H1 (cell line): ENCODE results near the gene GPR61. TPM values are rescaled to one million over a fixed set of nuclear protein-coding genes. Genes with fewer than 3 reads are reported as not detected.

Source experiments
- polyA plus RNA-seq, 7 experiments: library from polyadenylated mRNA; depleted of rRNA in 3 of 7; stranded (reverse) in 5 of 7; unstranded in 2 of 7; fragments of >200 nt in 5 of 7; fragments of 200-250 nt in 2 of 7; gene quantifications; 1 replicate in 5 of 7; 2 replicates in 1 of 7; 4 replicates in 1 of 7; pipeline versions ENCODE4 v1.2.1 to v1.2.3, GENCODE V29; 2011 to 2013; ENCODE audit warnings: missing spikeins in 2 of 7, mixed read lengths in 2 of 7
- small RNA-seq: library from polyadenylated mRNA; stranded (forward); fragments of <200 nt; extraction: miRNeasy Mini kit (QIAGEN cat#:217004); gene quantifications from one replicate; pipeline ENCODE3, GENCODE V24; 2013; ENCODE audit not compliant: insufficient read depth
- total RNA-seq: library from RNA; stranded (reverse); fragmentation: NEBNext Ultra II Directional; extraction: Animal tissue kit (Norgen Biotek cat#: 25700); gene quantifications from 2 replicates; pipeline ENCODE4 v1.2.1, GENCODE V29; 2021

GPR61 gene
- total and polyA plus RNA-seq, 2 of the 8 experiments (the other 6 are each of a cell fraction or from before 2014, with no cell fraction given): 0.41 to 0.53 TPM

Small RNAs within 50 kb of the gene (small RNA-seq; reads per million reads assigned to genes)
- not detected for gene RNU6V

Other genes with a start within 250 kb of the GPR61 start
- 0.30 TPM in 1 of 2 replicates, not detected in the other for gene MYBPHL, start 232.9 kb upstream of the GPR61 start, total RNA-seq
- gene MYBPHL, start 232.9 kb upstream of the GPR61 start, polyA plus RNA-seq (2011; rRNA removed): 0.24 and 0.58 TPM in 2 replicates
- 67.4 and 69.6 TPM in 2 replicates for gene SORT1, start 142.0 kb upstream of the GPR61 start, total RNA-seq
- 15.3 and 18.7 TPM in 2 replicates for gene SORT1, start 142.0 kb upstream of the GPR61 start, polyA plus RNA-seq (2011; rRNA removed)
- gene PSMA5, start 113.4 kb upstream of the GPR61 start, total RNA-seq: 147 and 166 TPM in 2 replicates
- 73.3 and 140 TPM in 2 replicates for gene PSMA5, start 113.4 kb upstream of the GPR61 start, polyA plus RNA-seq (2011; rRNA removed)
- gene SYPL2, start 73.3 kb upstream of the GPR61 start, total RNA-seq: 1.5 and 1.7 TPM in 2 replicates
- 1.5 and 1.6 TPM in 2 replicates for gene SYPL2, start 73.3 kb upstream of the GPR61 start, polyA plus RNA-seq (2011; rRNA removed)
- 9.3 and 9.8 TPM in 2 replicates for gene ATXN7L2, start 56.0 kb upstream of the GPR61 start, total RNA-seq
- 8.1 and 12.3 TPM in 2 replicates for gene ATXN7L2, start 56.0 kb upstream of the GPR61 start, polyA plus RNA-seq (2011; rRNA removed)
- 3.6 and 4.3 TPM in 2 replicates for gene CYB561D1, start 45.8 kb upstream of the GPR61 start, total RNA-seq
- gene CYB561D1, start 45.8 kb upstream of the GPR61 start, polyA plus RNA-seq (2011; rRNA removed): 3.8 and 6.8 TPM in 2 replicates
- 2.4 and 2.7 TPM in 2 replicates for gene AMIGO1, start 30.1 kb upstream of the GPR61 start, total RNA-seq
- 1.5 and 2.4 TPM in 2 replicates for gene AMIGO1, start 30.1 kb upstream of the GPR61 start, polyA plus RNA-seq (2011; rRNA removed)
- gene GNAI3, start 8.7 kb downstream of the GPR61 start, total RNA-seq: 9.2 and 9.8 TPM in 2 replicates
- gene GNAI3, start 8.7 kb downstream of the GPR61 start, polyA plus RNA-seq (2011; rRNA removed): 1.9 and 4.0 TPM in 2 replicates
- gene GNAT2, start 79.7 kb downstream of the GPR61 start, total RNA-seq: not detected in 2 replicates
- 0.05 and 0.14 TPM in 2 replicates for gene GNAT2, start 79.7 kb downstream of the GPR61 start, polyA plus RNA-seq (2011; rRNA removed)
- 67.7 and 69.4 TPM in 2 replicates for gene AMPD2, start 80.0 kb downstream of the GPR61 start, total RNA-seq
- 37.2 and 52.8 TPM in 2 replicates for gene AMPD2, start 80.0 kb downstream of the GPR61 start, polyA plus RNA-seq (2011; rRNA removed)
- 11.3 and 18.7 TPM in 2 replicates for gene GSTM4, start 116.2 kb downstream of the GPR61 start, total RNA-seq
- 24.0 and 31.4 TPM in 2 replicates for gene GSTM4, start 116.2 kb downstream of the GPR61 start, polyA plus RNA-seq (2011; rRNA removed)
- gene GSTM2, start 128.2 kb downstream of the GPR61 start, total RNA-seq: 9.6 and 12.2 TPM in 2 replicates
- 20.7 and 23.1 TPM in 2 replicates for gene GSTM2, start 128.2 kb downstream of the GPR61 start, polyA plus RNA-seq (2011; rRNA removed)
- 16.5 and 16.7 TPM in 2 replicates for gene GSTM1, start 147.9 kb downstream of the GPR61 start, total RNA-seq
- 38.8 and 42.5 TPM in 2 replicates for gene GSTM1, start 147.9 kb downstream of the GPR61 start, polyA plus RNA-seq (2011; rRNA removed)
- gene GSTM5, start 172.4 kb downstream of the GPR61 start, total RNA-seq: 0.24 and 0.25 TPM in 2 replicates
- 0.64 and 0.89 TPM in 2 replicates for gene GSTM5, start 172.4 kb downstream of the GPR61 start, polyA plus RNA-seq (2011; rRNA removed)
- gene GSTM3, start 201.2 kb downstream of the GPR61 start, total RNA-seq: 2.2 and 4.3 TPM in 2 replicates
- gene GSTM3, start 201.2 kb downstream of the GPR61 start, polyA plus RNA-seq (2011; rRNA removed): 3.0 and 5.1 TPM in 2 replicates
- not detected in 2 replicates for gene EPS8L3, start 224.1 kb downstream of the GPR61 start, total RNA-seq
- not detected in 2 replicates for gene EPS8L3, start 224.1 kb downstream of the GPR61 start, polyA plus RNA-seq (2011; rRNA removed)